SU-DHL-6 (cell line): ENCODE data around the gene MUC6.

Experiments used
- EZH2phosphoT487 ChIP-seq: fragments of 200-600 bp; sonication (generic), shearing (Covaris generic); conservative IDR thresholded peaks from 2 replicates; pipeline ENCODE4 v1.6.1; 2018; ENCODE audit warnings: mild to moderate bottlenecking, antibody characterized with exemption, low read length, moderate library complexity, mixed read lengths
- TF ChIP-seq, protein P1 (sequence below): fragments of 200-600 bp; sonication (generic); IDR thresholded peaks from one replicate; pipeline ENCODE4 v1.5.1; 2017; ENCODE audit warnings: antibody characterized with exemption, mild to moderate bottlenecking, low read length, moderate library complexity; ENCODE audit not compliant: insufficient read depth, poor library complexity, severe bottlenecking

GRCh38 chr11:1070594-1071462 lies 34.3 kb upstream of the MUC6 start:
- TF ChIP-seq, protein P1, sequence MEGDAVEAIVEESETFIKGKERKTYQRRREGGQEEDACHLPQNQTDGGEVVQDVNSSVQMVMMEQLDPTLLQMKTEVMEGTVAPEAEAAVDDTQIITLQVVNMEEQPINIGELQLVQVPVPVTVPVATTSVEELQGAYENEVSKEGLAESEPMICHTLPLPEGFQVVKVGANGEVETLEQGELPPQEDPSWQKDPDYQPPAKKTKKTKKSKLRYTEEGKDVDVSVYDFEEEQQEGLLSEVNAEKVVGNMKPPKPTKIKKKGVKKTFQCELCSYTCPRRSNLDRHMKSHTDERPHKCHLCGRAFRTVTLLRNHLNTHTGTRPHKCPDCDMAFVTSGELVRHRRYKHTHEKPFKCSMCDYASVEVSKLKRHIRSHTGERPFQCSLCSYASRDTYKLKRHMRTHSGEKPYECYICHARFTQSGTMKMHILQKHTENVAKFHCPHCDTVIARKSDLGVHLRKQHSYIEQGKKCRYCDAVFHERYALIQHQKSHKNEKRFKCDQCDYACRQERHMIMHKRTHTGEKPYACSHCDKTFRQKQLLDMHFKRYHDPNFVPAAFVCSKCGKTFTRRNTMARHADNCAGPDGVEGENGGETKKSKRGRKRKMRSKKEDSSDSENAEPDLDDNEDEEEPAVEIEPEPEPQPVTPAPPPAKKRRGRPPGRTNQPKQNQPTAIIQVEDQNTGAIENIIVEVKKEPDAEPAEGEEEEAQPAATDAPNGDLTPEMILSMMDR: no peak
- TF ChIP-seq EZH2phosphoT487: no peak
